ENCODE measurements around the gene DDX11. TPM values are rescaled to one million over a fixed set of nuclear protein-coding genes. Genes with fewer than 3 reads are reported as not detected.

DDX11 gene
- total RNA-seq, result 22.4 and 37.2 TPM in 2 replicates

GRCh38 chr12:31073527-31074332, at the start of gene DDX11:
TSS of gene DDX11 (plus strand) at chr12:31073860. CDS start at chr12:31078394, 4,534 bp downstream.

Other genes with a start within 250 kb of the DDX11 start
- under 0.01 and 0.12 TPM in 2 replicates for gene TSPAN11, start 147.1 kb upstream of the DDX11 start, total RNA-seq

All from uterine smooth muscle cell (primary cell).